Endothelial cell of umbilical vein (primary cell): Measurements from ENCODE around the gene CBX4.

Source experiments
- EZH2 ChIP-seq: IDR thresholded peaks from 2 replicates; pipeline ENCODE4 v1.6.1; 2012; ENCODE audit warnings: borderline replicate concordance, low read depth, mild to moderate bottlenecking, moderate library complexity, low read length, inconsistent platforms; ENCODE audit not compliant: severe bottlenecking
- FOS ChIP-seq: IDR thresholded peaks from 2 replicates; pipeline ENCODE4 v1.6.1; 2011; ENCODE audit warnings: mild to moderate bottlenecking, low read length, moderate library complexity, borderline replicate concordance; ENCODE audit not compliant: insufficient read depth
- GATA2 ChIP-seq: IDR thresholded peaks from 2 replicates; pipeline ENCODE4 v1.7.0; 2011; ENCODE audit warnings: low read depth, mild to moderate bottlenecking, moderate library complexity, mixed read lengths, low read length; ENCODE audit not compliant: insufficient read length, insufficient read depth
- POLR2A ChIP-seq: IDR thresholded peaks from 2 replicates; pipeline ENCODE4 v1.6.1; 2012; ENCODE audit warnings: low read depth, mild to moderate bottlenecking, control low read depth, low read length
- TF ChIP-seq, protein P1 (sequence below), 2 donors: IDR thresholded peaks; 1 replicate in 1 of 2; 2 replicates in 1 of 2; pipeline ENCODE4 v1.5.1; 2011; ENCODE audit warnings: low read length in 2 of 2, mild to moderate bottlenecking in 2 of 2, moderate library complexity in 2 of 2, control low read depth in 1 of 2, inconsistent platforms in 1 of 2, low read depth in 1 of 2; ENCODE audit not compliant: insufficient read depth in 1 of 2; ENCODE audit errors: extremely low read depth in 1 of 2

DNA sequence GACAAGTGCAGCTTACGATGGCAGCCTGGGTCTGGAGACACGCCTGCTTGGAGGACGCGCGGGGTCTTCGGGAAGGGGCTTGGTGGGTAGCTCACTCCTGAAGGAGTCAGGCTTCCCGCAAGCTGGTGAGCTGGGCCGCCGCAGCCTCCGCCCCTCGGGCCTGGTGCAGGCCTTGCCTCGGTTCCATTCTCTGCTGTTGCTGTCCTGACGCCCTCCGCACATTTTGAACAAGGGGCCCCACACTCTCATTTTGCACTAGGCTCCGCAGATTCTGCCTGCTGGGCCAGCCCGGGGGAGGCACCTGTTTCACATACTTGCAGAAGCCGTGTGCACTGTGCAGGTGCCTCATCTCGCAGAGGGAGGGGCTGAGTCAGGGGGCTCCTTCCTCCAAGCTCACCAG lies 31.9 kb upstream of the CBX4 start:
- TF ChIP-seq POLR2A (no peak), GATA2 (no peak), EZH2 (no peak), FOS (no peak)
- TF ChIP-seq, protein P1, sequence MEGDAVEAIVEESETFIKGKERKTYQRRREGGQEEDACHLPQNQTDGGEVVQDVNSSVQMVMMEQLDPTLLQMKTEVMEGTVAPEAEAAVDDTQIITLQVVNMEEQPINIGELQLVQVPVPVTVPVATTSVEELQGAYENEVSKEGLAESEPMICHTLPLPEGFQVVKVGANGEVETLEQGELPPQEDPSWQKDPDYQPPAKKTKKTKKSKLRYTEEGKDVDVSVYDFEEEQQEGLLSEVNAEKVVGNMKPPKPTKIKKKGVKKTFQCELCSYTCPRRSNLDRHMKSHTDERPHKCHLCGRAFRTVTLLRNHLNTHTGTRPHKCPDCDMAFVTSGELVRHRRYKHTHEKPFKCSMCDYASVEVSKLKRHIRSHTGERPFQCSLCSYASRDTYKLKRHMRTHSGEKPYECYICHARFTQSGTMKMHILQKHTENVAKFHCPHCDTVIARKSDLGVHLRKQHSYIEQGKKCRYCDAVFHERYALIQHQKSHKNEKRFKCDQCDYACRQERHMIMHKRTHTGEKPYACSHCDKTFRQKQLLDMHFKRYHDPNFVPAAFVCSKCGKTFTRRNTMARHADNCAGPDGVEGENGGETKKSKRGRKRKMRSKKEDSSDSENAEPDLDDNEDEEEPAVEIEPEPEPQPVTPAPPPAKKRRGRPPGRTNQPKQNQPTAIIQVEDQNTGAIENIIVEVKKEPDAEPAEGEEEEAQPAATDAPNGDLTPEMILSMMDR (IDR thresholded peaks at IDR 0.05; ENCODE audit: extremely low read depth in 1 of 2, insufficient read depth in 1 of 2, low read depth in 1 of 2, low read length in 2 of 2): no peak
